GM21447 (cell line): ENCODE measurements around the gene SIAE.

Experiments
- ATAC-seq: cut with Tn5 transposase; IDR thresholded peaks from one replicate; pipeline ENCODE4 v1.9.1; 2021; ENCODE audit not compliant: unreplicated experiment

Gene SIAE

DNA sequence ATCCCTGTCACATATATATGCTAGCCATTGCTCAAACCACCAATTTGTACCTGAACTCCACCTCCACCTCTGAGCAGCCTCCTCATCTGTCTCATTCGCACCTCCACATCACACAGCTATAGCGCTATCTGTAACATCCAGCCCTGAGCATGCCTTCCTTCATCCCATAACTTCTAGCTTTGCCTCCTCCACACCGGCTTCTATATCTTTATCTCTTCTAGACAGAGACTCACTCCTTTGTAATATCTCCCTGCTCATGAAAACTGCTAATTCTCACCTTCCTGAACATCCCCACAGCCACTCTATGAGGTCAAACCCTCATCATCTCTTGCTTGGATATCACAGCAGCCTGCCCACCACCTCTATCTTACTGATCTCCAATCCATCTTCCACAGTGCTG lies 5.9 kb downstream of the SIAE start:
- ATAC-seq = no peak

- no peak for ATAC-seq
Measured at GRCh38 chr11:124663861-124664260, 9.7 kb downstream of the SIAE start.

DNA sequence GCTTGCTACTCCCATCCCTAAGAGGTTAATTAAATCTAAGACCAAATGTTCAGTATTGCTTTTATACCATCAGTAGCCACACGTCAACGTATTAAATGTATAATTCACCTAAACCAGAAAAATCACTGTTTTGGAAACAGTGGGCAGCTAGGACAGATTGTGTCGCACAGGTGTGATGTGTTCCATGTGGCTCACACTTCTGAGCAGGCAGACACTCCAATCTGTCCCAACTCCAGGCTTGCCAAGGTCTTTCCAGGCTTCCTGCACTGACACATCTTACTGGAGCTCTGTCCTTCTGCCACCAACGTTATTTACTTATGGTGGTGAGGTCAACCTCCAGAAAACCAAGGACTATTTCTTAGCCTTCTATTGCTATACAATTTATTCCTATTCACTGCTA lies 11.4 kb downstream of the SIAE start:
- no peak for ATAC-seq

DNA sequence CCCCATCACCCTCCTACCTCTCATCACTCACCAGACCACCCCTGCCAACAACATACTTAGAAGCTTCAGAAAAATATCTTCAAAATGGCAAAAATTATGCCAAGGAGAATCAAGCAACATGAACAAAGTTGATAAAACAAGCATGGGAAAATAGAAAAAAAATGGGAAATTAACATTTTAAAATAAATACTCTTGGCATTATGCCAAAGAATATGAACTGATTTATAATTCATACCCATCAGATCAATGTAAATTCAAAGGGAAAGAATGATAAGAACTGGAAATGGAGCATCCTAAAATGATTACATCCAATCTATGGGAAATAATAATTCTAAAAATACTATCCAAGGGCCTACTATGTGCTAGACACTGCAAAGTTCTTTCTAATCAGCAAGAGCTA lies 12.0 kb downstream of the SIAE start:
- ATAC-seq = no peak

GRCh38 chr11:124658986-124659385 lies 14.6 kb downstream of the SIAE start:
- no peak for ATAC-seq

DNA sequence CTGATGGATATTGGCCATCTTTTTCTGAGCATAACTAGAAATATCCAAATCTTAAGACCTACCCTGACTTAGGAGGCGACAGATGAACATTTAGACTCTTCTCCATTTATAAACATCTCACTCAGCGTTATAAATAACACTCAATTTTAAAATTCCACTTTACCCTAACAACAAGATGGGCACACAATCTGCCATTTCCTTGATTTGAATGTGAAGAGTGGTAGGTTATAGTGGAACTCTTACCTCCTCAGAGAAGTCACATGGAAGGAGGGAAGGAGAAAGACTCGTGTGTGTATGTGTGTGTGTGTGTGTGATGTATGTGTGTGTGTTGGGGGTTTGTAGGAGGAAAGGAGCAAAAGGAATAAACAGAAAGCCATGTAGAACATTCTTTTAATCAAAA lies 15.0 kb downstream of the SIAE start:
- no peak for ATAC-seq

DNA sequence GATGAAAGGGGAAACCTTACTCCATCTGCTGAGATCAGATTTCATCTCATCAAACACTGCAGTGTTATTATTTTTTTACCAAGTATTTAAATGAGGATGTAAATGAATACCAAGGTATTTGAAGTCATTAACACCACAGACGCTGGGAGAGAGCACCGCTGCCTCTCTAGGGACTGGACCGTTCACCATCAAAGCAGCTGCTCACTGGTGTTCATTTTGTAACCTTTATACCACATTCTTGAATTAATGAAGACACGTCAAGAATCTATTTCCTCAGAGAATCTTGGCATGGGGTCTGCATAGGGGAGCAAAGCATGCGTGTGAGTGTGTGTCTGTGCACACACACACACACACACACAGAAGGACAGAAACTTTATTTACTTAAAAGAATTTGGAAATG lies 15.6 kb downstream of the SIAE start:
- ATAC-seq = no peak

GRCh38 chr11:124656774-124657630 lies 16.5 kb downstream of the SIAE start:
- no peak for ATAC-seq

- no peak for ATAC-seq
Measured at GRCh38 chr11:124648610-124649009, 24.9 kb downstream of the SIAE start.

DNA sequence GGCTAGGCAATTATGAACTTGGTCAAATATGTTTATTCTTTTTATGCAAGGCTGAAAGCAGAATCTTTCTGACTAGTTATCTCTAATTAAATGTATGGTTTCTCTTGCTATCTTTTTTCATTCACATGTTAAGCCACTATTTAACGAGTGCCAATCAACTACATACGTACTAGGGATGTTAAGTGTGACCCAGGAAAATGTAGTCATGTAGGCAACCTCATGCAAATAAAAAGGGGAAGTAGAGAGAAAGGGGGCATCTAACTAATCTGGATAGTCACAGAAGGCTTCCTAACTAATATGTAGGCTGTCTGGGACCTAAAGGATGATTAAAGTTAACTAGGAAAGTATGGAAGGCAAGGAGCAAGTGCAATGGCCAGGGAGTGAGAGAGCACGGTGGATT lies 27.4 kb downstream of the SIAE start:
- ATAC-seq = no peak

GRCh38 chr11:124644426-124645280 lies 28.9 kb downstream of the SIAE start:
- ATAC-seq = peak; percentile 69

GRCh38 chr11:124643605-124644425 lies 29.7 kb downstream of the SIAE start:
- ATAC-seq = no peak

DNA sequence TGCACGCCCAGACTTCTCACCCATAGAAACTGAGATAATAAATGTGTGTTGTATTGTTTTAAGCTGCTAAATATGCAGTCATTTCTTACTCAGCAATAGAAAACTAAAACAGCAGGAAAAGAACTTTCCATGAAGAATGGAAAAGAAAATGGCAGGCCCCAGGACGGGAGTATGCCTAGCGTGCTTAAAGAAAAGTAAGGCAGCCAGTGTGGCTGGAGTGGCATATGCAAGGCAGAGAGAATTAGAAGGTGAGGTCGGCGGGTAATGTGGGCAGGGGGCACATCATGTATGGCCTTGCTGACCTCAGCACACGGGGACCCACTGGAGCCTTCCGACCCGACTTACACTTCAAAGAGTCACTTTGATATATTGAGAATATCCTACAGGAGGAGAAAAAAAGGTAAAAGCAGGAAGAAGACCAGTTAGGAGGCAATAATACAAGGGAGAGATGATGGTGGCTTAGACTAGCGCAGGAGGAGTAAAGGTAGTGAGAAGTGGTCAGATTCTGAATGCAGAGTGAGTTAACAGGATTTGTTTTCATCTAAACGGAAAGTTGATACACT lies 30.4 kb downstream of the SIAE start:
- ATAC-seq = no peak

GRCh38 chr11:124642628-124643027 lies 30.9 kb downstream of the SIAE start:
- ATAC-seq = no peak

- ATAC-seq = no peak
Measured at GRCh38 chr11:124640666-124641065, 32.9 kb downstream of the SIAE start.

DNA sequence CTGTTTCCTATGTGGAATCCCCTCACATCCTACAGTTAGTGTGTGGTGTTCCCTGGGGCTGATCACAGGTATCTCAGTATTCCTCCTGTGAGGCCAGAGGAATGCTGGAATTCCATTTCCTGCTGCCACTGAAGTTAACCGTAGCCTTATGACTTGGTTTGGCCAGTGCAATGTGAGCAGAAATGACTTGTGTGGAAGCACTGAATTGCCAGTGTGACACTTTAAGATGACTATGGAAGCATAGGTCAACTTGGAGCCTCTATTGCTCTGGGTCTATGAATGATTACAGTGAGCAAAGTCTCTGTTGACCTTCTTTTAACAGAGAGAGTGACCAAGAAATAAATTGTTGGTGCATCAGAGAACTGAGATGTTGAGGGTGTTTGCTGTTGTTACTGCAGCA lies 34.4 kb downstream of the SIAE start:
- no peak for ATAC-seq

GRCh38 chr11:124638500-124638899 lies 35.0 kb downstream of the SIAE start:
- no peak for ATAC-seq

DNA sequence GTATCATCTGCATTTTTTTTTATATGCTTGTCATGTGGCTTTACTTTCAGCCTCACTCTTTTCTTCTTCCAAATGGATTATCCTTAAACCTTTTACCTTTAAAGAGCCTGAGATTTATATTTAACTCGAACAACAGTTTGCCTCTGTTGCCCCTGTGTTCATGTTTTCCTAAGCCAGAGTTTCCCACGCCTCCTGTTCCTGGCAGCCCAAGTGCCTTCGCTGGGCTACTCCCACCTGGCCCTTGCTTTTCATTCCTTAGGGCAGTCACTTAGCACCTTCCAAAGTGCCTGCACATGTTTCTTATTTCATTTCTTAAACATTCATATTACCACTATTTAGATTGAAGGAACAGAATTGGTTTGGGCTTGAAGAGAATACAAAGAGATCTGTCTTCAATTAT lies 37.6 kb downstream of the SIAE start:
- ATAC-seq = no peak

DNA sequence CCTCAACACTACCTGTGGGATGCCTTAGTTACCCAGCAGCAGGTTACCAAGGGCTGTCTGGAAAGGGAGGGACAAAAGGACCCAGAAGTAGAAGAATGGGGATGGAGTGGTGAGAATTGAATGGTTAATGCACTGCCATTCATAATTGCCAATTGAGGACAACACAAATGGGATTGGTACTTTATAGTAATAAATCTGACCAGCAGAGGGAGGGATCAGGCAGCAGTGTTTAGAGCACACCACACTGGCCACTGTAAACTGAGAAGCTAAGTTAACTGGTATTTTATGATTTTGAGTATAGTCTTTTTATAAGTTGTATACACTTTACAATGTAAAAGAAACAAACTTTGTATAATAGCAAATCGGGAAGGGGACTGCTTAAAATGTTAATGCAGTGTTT lies 40.2 kb downstream of the SIAE start:
- ATAC-seq = no peak

- no peak for ATAC-seq
Measured at GRCh38 chr11:124629961-124630360, 43.6 kb downstream of the SIAE start.

DNA sequence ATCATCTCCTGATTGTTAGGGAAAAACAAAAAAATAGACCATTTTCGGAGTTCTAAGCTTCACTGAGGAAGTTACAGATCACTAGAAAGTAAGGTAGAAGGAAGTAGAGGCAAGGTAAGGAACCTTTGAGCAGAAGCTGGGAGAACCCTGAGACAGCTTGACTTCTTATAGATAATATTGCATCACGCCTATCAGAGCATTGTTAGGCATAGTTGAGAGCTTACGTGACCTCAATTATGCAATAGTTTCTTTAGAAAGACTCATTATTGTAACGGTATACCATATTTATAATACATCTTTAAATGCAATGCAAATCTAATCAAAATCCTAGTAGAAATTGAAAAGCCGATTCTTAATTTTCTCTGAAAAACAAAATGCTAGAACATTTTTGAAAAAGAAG lies 46.0 kb downstream of the SIAE start:
- no peak for ATAC-seq
